Measurements from ENCODE around the gene FHAD1.
A peak's percentile ranks its signal among the peaks of the same experiment; 100 is the strongest.

Gene FHAD1

GRCh38 chr1:15418806-15419515, 171.9 kb downstream of the FHAD1 start:
- no peak for DNase-seq
- TF ChIP-seq CTCF (IDR thresholded peaks at IDR 0.05), result no peak

GRCh38 chr1:15420853-15421465, 173.9 kb downstream of the FHAD1 start:
- H3K27ac Mint-ChIP-seq, result no peak overlapping the region
- peaks cover 25% of the 10 kb centered on the region for H3K4me1 Mint-ChIP-seq
- TF ChIP-seq CTCF (IDR thresholded peaks at IDR 0.05), result no peak
- H3K9me3 Mint-ChIP-seq, result peaks cover 12% of the 10 kb centered on the region
- H3K36me3 Mint-ChIP-seq (ENCODE audit: low read depth), result peaks cover 9% of the 10 kb centered on the region
- no peak overlapping the region for H3K4me3 Mint-ChIP-seq
- no peak for DNase-seq
- H3K27me3 Mint-ChIP-seq (ENCODE audit: low read depth, poor library complexity), result no peaks in the 10 kb centered on the region

More at GRCh38 chr1:15418806-15419515, 171.9 kb downstream of the FHAD1 start:
- H3K36me3 Mint-ChIP-seq (ENCODE audit: low read depth), result peaks cover 9% of the 10 kb centered on the region
- no peak overlapping the region for H3K4me3 Mint-ChIP-seq
- peaks cover 24% of the 10 kb centered on the region for H3K4me1 Mint-ChIP-seq
- H3K27me3 Mint-ChIP-seq (ENCODE audit: low read depth, poor library complexity), result peaks cover 3% of the 10 kb centered on the region
- H3K9me3 Mint-ChIP-seq, result peaks cover 12% of the 10 kb centered on the region
- H3K27ac Mint-ChIP-seq, result peak overlapping the region; percentile 48

- H3K4me1 Mint-ChIP-seq, result peaks cover 27% of the 10 kb centered on the region
- H3K4me3 Mint-ChIP-seq, result no peak overlapping the region
- peaks cover 12% of the 10 kb centered on the region for H3K9me3 Mint-ChIP-seq
- no peak for DNase-seq
- TF ChIP-seq CTCF (IDR thresholded peaks at IDR 0.05), result no peak
- no peak overlapping the region for H3K27ac Mint-ChIP-seq
- H3K27me3 Mint-ChIP-seq (ENCODE audit: low read depth, poor library complexity), result no peaks in the 10 kb centered on the region
- H3K36me3 Mint-ChIP-seq (ENCODE audit: low read depth), result peaks cover 9% of the 10 kb centered on the region
Observed at GRCh38 chr1:15422871-15423270, 175.8 kb downstream of the FHAD1 start.

GRCh38 chr1:15423355-15424077, 176.5 kb downstream of the FHAD1 start:
- DNase-seq, result no peak
- TF ChIP-seq CTCF (IDR thresholded peaks at IDR 0.05), result no peak

GRCh38 chr1:15424146-15424667, 177.2 kb downstream of the FHAD1 start:
- peaks cover 12% of the 10 kb centered on the region for H3K9me3 Mint-ChIP-seq
- no peak for TF ChIP-seq CTCF (IDR thresholded peaks at IDR 0.05)
- H3K4me3 Mint-ChIP-seq, result no peak overlapping the region
- no peak overlapping the region for H3K27ac Mint-ChIP-seq
- peaks cover 9% of the 10 kb centered on the region for H3K36me3 Mint-ChIP-seq (ENCODE audit: low read depth)
- peaks cover 27% of the 10 kb centered on the region for H3K4me1 Mint-ChIP-seq
- H3K27me3 Mint-ChIP-seq (ENCODE audit: low read depth, poor library complexity), result no peaks in the 10 kb centered on the region
- no peak for DNase-seq

More at GRCh38 chr1:15423355-15424077, 176.5 kb downstream of the FHAD1 start:
- Mint-ChIP-seq H3K9me3 (peaks cover 12% of the 10 kb centered on the region), H3K27ac (no peak overlapping the region), H3K36me3 (ENCODE audit: low read depth) (peaks cover 9% of the 10 kb centered on the region), H3K4me3 (no peak overlapping the region), H3K4me1 (peaks cover 27% of the 10 kb centered on the region), H3K27me3 (ENCODE audit: low read depth, poor library complexity) (no peaks in the 10 kb centered on the region)
